Spleen (tissue), 7 donors: Measurements from ENCODE around the gene CCDC90B.

Experiments used
- POLR2A ChIP-seq, 3 donors: fragments of 450-650 bp; IDR thresholded peaks; one replicate each; pipeline ENCODE4 v1.5.1; 2017; ENCODE audit warnings: antibody characterized with exemption in 3 of 3, mild to moderate bottlenecking in 1 of 3
- POLR2AphosphoS5 ChIP-seq, 3 donors: sonication (generic); formaldehyde crosslinking; IDR thresholded peaks; one replicate each; pipeline ENCODE4 v1.5.1; 2017; ENCODE audit warnings: antibody characterized with exemption in 3 of 3
- TF ChIP-seq, protein P1 (sequence below), 11 experiments: fragments of 200-600 bp in 7 of 11; fragments of 450-650 bp in 4 of 11; sonication (generic) in 4 of 11; IDR thresholded peaks in 8 of 11; conservative IDR thresholded peaks in 3 of 11; 1 replicate in 7 of 11; 2 replicates in 4 of 11; pipeline versions ENCODE4 v1.4.0 to v1.8.0; 2016 to 2021; ENCODE audit warnings: antibody characterized with exemption in 11 of 11, inconsistent platforms in 4 of 11, mild to moderate bottlenecking in 1 of 11
- donor health status: DM: no; HTN: no; CAD: no; lungs with moderate emphysema.
- donor health status: DM: no; HTN: no; CAD: no.
- donor health status: DM: no; HTN: no; CAD: no.

DNA sequence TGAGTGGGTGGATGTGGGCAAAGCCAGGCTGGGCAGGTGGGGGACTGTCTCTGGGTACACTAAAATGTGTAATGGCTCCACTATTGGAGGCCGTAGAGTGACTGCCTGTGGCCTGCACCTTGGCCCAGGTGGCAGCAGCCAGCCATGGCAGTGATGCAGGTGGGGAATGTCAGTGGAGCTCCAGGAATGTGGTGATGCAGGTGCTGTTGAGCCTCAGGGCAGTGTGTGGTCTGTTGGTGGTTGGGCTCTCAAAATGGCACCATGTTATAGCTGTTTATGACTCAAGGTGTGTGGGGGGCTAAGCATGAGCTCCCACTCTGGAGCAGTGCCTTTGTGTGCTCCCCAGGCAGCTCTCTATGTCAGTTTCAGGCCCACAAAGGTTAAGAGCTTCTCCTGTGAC, 40.2 kb upstream of the CCDC90B start:
- TF ChIP-seq, protein P1, sequence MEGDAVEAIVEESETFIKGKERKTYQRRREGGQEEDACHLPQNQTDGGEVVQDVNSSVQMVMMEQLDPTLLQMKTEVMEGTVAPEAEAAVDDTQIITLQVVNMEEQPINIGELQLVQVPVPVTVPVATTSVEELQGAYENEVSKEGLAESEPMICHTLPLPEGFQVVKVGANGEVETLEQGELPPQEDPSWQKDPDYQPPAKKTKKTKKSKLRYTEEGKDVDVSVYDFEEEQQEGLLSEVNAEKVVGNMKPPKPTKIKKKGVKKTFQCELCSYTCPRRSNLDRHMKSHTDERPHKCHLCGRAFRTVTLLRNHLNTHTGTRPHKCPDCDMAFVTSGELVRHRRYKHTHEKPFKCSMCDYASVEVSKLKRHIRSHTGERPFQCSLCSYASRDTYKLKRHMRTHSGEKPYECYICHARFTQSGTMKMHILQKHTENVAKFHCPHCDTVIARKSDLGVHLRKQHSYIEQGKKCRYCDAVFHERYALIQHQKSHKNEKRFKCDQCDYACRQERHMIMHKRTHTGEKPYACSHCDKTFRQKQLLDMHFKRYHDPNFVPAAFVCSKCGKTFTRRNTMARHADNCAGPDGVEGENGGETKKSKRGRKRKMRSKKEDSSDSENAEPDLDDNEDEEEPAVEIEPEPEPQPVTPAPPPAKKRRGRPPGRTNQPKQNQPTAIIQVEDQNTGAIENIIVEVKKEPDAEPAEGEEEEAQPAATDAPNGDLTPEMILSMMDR (IDR thresholded peaks at IDR 0.05 in 8 of 11, conservative IDR thresholded peaks at IDR 0.05 in 3 of 11): no peak
- TF ChIP-seq POLR2A (IDR thresholded peaks at IDR 0.05) (no peak), POLR2AphosphoS5 (IDR thresholded peaks at IDR 0.05) (no peak)
